Inflammatory macrophage (primary cell): Measurements from ENCODE around the gene DAZAP2.

Experiments used
- DNase-seq, 2 donors: peaks; one replicate each; pipeline ENCODE4 v3.0.0-alpha.2; 2020 to 2022
- total RNA-seq, 18 experiments: gene quantifications; one replicate each; lab custom pipeline; 2026; ENCODE audit warnings: mixed read lengths in 6 of 18, inconsistent platforms in 2 of 18; lab: John Stamatoyannopoulos, UW

The DAZAP2 gene, protein sequence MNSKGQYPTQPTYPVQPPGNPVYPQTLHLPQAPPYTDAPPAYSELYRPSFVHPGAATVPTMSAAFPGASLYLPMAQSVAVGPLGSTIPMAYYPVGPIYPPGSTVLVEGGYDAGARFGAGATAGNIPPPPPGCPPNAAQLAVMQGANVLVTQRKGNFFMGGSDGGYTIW
- 101 to 397 (median 189) reads per million in 18 experiments for total RNA-seq

DNA sequence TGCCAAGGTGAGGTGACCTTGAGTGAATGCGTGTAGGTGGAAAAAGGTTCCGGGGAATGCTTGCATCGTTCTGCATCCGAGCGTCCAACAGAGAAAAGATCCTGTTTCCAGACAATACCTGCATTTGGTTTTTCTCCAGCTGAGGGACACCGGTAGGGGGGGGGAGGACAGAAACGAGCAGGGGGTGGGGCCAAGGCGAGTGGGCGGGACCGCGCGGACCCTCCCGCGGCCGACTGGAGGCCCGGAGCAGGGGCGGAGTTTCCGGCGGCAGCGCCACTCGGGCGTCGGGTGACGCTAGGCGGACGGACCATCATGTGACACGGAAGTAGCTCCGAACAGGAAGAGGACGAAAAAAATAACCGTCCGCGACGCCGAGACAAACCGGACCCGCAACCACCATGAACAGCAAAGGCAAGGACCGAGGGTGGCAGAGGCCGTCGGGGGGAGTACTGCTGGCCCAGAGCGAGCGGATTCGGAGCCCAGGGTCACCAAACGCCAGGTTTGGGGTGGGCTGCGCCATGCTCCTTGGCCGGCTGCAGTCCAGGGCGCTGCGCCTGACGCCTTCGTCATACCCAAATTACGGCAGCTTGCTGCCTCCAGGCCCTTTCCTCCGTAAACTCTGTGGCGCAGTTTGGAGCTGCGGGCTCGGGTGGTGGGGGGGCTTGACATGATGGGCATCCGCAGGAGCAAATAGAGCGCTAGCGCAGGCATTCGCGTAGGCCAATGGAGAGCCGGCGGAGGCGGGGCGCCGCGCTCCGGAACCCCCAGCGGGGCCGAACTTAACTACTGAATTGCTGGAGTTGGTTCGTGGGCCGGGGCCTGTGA, at the start of gene DAZAP2:
TSS of gene DAZAP2 (plus strand) at position 317 of the 825 bp plus-strand sequence. CDS start at position 399, 82 bp downstream.
- DNase-seq: peak; percentile 94 to 97

DNA sequence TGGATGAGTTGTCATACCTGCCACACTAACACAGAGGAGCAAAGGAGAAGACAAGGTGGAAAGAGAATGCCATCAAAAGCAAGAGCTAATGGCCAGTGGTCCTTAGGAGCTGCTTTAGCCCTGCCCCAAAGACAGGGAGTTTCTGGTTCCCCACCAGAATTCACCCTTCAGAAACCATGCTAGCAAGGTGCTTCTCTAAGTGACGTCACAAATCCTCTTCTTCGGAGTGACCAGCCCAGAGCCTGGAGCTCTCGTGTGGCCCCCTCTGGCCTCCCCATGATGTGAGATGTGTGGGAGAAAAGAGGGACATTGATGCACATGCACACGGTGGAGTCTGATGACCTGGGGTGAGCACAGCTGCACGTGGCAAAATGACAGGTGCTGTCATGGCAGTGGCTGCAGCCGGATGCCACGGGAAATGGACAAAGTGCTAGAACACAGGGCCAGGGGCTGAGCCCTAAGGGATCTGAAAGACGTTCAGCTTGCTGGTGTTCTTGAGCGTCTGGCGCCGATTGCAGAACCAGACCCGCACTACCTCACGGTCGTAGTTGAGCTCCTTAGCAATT, 48.8 kb upstream of the DAZAP2 start:
- no peak for DNase-seq

DNA sequence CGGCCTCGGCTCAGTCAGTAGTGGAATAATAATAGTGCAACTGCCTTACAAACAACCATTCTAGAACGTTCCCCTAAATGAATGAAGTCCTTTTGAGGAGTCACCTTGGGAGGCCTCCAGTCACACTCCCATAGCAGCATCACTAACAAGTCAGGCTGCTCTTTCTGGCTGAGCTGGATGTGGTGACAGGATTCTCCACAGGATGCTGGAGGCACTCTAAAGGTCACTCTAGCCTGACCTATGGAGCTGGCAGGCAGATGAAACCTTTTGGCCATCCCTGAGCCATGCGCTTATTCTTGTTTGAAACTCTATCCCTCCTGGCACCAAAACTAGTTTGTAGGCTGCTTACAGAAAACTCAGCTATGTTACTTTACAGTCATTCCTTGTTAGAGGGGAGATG, 47.8 kb upstream of the DAZAP2 start:
- no peak for DNase-seq

DNA sequence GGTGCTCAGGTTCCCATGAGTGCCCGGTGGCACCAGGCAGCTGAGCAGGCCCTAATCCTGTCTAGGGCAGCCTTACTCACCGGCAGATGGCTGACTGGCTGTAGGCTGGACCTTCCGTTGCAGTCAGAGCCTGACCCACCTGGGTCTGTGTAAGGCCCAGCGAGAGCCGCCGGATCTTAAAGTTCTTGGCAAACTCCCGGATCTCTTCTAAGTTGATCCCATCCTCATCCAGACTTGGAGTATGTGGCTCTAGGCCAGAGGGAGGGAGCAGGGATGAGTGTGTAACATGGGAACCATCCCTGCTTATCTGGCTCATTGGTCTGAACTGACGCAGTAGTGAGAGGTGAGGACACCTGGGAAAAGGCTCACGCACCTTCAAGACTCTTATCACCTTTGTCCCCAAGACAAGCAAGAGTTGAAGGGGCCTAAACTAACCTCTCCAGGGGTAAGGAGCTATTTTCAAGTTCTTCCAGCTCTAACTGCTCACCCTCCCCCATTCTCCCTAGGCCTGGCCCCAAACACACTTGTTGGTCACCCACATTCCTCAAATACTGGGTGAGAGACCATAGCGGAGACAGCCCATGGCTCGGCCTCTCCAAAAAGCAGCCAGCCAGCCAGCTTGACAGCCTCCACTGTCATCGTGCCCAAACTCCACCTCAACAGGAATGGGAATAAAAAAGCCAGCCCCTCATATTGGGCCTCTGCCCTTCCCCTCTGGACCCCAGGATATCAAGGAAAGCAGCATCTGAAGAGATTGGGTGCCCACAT, 46.9 kb upstream of the DAZAP2 start:
- no peak for DNase-seq

DNA sequence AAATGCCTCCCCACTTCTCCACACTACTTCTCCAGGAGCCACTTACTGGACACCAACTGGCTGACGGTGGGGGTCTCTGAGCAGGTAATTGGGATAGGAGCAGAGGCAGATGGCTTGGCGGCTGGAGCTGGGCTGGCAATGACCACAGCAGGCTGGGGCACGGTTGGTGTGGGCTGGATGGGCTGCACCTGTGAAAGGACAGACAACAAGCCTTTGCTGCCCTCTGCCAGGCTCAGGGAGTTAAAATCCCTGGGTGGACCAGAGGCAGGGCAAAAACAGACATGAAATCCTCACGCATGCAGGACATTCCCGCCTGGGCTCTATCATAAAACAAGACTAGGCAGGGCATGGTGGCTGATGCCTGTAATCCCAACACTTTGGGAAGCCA, 46.3 kb upstream of the DAZAP2 start:
- no peak for DNase-seq

DNA sequence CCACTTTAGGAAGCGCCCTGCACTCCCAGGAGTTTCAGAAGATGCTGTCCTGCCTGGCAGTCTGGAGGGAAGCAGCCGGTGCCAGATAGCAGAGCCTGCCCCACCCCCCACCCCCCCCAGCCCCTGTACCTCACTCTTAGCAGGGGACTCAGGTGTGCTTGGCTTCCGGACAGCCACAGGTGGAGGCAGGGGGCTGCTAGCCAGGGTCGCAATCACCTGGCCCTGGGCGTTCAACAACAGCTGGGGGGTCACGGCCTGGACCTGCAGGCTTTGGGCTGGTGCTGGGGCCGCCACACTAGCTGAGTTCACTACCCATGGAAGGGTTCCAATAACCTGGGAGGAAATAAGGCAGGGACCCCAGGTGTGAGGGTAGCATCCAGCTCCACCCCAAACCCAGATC, 42.8 kb upstream of the DAZAP2 start:
- no peak for DNase-seq

DNA sequence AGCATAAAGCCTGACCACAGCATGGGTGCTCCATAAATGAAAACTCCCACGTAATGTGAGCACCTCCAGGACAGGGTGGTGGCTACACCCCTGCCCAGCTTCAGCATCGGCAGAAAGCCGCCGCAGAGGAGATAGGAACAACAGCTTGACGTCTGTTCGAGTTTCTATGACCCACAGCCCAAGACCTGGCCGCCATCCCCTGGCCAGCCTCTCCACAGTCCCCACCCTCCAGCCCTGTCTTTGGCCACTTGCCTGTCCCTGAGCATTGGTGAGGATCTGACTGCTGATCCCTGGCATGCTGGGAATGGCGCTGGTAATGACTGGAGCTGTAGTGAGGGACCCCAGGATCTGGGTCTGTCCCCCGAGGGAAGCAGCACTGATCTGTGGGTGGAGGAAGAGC, 42.1 kb upstream of the DAZAP2 start:
- DNase-seq: no peak

DNA sequence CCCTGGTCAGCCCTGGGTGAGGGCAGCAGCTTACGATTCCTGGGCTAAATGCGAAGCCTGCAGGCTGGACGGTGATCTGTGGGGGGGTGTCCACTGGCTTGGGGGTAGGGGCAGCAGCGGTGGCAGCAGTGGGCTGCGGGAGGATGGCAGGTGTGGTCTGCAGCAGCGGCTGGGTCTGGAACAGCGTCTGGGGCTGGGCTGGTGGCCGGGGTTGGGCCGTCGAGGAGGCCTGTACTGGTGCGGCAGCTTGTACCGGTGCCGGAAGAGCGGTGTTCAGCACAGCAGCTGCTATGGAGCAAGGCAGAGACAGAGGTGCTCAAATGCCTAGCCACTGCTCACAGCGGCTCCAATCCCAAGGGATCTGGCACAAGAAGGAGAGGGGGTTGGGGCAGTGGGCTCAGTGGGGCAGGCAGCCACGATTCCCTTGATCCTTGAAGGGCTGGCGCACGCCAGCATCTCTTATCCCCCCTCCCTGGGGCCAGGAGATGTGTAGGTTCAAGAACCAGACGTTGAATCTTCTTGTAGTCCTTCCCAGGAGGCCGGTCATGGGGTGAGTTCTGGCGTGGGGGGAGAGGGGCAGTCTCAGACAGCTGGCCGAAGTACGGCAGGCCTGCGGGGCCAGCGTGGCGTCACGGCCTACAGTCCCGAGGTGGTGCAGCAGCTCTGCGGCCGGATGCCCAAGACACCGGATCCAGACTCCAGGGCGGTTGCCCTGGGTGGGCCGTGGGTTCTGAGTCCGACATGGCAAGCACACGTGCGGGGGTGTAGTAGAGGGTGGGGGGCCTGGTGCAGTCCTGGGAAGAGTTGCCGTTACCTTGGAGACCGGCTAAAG, 40.7 kb upstream of the DAZAP2 start:
- DNase-seq: no peak

DNA sequence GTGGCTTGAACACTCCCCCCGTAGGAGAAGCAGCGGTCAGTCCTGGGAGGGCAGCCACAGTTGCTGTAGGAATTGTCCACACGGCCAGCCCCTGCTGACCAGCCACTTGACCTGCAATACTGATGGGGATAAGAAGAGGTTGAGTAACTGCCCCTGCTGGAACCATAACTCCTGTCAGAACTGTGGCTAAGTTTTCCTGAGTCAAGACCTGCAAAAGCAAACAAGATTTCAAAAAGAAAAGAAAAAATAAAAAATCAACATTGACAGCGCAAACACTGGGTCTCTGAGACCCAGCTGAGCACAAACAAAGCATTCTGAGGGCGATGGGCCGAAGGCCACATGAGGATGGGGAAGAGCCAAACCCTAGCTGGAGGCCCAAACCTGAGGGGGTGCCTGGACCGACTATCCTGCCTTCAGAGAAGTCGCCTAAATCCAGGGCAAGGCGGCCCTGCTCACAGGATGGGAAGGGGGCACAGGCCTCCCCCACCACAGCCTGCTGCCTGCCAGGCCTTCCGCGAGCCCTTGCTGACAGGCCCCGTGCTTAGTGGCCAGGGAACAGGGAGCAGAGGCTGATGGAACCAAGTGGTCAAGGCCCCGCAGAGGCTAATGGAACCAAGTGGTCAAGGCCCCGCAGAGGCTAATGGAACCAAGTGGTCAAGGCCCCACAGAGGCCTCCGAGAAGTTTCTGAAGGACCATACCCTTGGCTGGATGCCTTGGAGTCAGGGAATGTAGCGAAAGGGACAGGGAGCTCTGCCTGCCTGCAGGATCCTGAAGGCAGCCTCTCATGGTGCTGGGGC, 39.9 kb upstream of the DAZAP2 start:
- no peak for DNase-seq

DNA sequence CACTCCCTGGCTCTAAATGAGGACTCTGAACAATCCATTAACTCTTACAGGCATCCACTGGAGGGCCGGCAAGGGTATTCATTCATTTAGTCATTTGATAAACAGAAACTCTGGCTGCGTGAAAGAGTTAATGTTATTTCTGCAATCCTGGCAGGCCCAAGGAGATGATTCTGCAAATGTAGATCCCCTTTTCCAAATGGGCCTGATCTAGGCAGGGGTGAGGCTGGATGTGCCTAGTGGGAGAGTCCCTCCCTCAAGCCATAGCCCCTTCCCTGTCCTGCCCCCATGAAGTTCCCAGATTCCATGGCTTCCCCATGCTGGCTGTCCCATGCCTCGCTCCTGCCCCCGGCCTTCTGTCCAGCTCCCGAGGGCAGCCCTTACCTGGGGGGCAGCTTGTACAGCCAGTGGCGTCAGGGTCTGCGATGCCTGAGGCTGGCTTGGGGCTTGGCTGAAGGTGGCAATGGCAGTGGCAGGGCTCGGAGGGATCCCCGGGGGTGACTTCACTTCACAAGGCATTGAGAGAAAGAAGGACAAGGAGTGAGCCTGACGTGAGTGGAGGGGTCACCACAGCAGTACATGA, 39.2 kb upstream of the DAZAP2 start:
- peak; percentile 19 to 29 for DNase-seq

DNA sequence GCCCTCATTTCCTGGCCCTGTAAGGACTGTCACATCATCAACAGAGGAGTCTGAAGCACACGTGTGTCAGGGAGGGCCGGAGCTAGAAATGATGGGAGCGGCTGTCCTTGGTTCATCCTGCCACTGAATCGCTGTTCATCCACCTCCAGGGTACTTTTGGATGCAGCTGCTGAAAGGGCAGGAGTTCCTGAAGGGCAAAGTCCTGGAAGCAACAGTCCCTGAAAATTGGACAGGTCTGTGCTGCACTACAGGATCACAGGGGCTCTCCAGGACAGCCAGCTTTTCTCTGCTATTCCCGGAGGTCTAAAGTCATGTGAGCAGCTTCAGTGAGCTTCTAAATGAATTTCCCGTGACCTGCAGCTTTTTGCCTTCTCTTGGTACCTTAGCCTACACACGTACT, 38.5 kb upstream of the DAZAP2 start:
- no peak for DNase-seq

DNA sequence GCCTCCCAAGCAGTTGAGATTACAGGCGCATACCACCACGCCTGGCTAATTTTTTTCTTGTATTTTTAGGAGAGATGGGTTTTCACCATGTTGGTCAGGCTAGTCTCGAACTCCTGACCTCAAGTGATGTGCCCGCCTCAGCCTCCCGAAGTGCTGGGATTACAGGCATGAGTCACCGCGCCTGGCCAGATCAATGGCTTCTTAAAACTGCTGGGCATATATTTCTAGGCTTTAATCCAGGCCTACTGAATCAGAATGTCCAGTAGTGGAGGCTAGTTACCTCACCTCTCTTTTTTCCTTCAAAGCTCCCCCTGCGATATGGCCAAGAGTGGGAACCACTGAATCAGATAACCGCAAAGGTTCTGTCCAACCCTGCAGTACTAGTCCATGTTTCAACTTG, 37.8 kb upstream of the DAZAP2 start:
- no peak for DNase-seq

DNA sequence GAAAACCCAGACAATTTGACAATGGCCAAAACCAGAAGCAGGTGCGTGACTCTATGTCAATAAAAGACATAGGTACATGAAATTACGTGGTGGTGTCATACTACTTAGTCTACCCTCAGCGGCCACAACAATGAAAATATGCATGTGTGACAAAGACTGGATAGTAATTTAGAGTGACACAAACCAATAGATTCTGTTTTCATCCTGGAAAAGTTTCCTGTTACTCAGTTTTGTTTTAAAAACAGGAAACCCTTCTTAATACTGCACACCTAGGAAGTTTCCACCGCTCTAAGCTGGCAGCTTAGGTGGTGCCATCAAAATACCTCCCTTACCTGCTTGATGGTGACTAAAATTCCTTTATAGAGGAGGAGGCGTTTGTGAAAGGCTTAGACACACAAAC, 35.9 kb upstream of the DAZAP2 start:
- DNase-seq: no peak

DNA sequence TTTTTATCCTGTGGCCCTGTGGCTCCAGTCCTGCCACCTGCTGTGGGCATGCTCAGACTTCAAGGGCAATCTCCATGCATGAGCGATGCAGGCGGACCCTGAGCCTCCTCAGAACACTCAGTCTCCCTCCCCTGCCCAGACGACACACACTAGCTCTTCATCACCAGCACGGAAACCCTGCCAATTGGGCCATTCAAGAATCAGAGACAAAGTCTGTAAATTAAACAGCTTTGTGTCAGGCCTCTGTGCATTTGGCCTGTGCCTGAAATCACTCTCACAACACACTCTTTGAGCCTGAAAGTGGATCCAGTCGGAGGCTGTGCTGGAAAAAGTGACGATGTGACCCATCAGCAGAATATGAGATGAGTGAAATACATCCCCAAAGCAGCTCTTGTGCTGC, 33.3 kb upstream of the DAZAP2 start:
- DNase-seq: no peak

DNA sequence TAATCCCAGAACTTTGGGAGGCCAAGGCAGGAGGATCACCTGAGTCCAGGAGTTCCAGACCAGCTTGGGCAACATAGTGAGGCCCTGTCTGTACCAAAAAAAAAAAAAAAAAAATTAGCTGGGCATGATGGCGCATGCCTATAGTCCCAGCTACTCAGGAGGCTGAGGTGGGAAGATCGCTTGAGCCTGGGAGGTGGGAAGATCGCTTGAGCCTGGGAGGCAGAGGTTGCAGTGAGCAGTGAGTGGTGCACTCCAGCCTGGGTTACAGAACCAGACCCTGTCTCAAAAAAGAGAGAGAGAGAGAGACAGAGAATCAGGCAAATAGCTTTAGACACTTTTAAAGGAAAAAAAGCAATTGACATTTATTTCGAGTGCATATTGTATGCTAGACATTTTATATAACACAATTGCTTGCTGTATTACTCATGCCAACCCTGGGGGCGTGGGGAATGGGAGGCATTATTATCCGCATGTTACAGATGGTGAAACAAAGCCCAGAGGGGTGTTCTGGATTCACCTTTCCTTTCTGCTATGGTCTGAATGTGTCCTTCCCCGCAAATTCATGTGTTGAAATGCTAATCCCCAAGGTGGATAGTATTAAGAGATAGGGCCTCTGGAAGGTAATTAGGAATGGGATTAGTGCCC, 30.5 kb upstream of the DAZAP2 start:
- DNase-seq: no peak

DNA sequence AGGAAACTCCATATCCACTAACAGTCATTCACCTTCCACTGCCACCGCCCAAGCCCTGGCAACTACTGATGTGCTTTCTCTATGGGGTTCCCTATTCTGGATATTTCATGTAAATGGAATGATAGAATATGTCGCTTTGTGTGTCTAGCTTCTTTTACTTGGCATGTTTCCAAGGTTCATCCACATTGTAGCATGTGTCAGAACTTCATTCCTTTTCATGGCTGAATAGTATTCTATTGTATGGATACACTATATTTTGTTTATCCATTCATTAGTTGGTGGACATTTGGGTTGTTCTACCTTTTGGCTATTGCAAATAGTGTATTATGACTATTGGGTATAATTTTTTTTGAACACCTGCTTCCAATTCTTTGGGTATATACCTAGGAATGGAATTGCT, 29.4 kb upstream of the DAZAP2 start:
- DNase-seq: no peak

DNA sequence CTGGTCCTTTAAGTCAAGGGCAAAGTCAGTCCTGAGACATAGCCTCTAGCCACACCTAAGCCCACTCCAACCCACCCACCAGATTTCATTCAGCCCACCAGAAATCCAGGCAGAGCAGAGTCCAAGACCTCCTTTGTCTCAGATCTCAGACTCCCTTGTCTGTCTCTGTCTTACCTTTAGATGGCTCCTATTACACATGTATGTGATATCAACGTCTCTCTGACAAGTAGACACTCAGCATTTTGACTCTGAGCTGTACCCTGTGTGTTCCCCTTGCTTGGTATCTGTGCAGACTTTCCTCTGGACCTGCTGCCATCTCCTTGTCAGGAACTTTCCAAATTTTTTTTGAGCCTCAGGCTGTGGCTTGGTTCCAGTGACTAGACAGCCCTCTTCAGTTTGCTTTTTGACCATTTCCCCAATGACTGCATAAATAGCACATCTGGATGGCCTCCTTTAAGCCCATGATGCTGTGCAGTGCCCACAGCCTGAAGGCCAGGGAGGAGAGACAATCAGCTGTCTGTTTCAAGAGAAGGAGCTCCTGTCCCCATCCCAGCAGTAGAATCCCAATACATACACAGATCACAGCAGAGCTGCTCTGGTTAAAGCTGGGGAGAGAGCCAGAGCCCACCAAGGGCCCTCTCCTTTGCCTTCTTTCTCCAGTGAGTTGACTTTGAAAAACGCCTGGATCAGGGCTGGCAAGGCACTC, 27.8 kb upstream of the DAZAP2 start:
- no peak for DNase-seq

DNA sequence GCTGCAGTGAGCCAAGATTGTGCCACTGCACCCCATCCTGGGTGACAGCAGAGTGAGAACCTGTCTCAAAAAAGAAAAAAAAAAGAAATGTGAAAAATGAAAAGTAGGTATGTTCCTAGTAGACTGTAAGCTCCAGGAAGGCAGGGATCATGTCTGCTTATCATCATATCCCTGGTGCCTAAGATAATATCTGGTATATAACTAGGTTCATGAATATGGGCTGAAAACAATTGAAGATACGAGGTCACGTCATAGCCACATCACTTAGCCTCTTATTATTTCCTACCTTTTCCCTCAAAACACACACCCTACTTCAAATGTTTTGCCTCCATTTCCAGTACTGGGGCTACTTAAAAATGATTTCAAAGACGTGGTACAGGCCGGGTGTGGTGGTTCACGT, 23.7 kb upstream of the DAZAP2 start:
- DNase-seq: no peak

DNA sequence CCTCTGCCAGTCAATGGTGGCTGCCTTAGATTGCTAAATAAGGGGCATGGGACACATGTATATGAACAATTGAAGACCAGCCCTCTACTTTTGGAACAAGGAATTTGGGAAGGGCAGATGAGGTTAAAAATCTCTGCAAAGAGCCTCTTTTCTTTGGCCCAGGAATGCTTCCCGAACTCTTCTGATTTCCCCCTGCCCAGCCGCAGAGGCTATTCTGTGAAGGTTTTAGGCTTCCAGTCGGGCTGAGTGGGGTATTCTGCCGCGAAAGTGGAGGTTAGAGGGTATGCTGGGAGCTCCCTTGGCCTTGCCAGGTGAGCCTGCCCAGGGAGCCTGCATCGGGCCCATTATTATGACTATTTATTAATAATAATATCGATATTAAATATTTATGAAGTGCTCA, 22.0 kb upstream of the DAZAP2 start:
- no peak for DNase-seq
